SK-N-SH (cell line): ENCODE results near the gene OR2K2. TPM values are rescaled to one million over a fixed set of nuclear protein-coding genes. Genes with fewer than 3 reads are reported as not detected.
A peak's percentile ranks its signal among the peaks of the same experiment; 100 is the strongest.
"Not testable (repeated sequence)": the region's sequence is repeated elsewhere in the genome, so short reads cannot be mapped to it uniquely, and the experiment has no call there.

Experiments
- CTCF ChIA-PET: fragments of 300-600, 350-600 bp; formaldehyde crosslinking; extraction: SDS; loops from one replicate; lab custom pipeline; 2021; lab: Yijun Ruan, JAX
- POLR2A ChIA-PET: fragments of 350-600 bp; sonication (Branson Sonifier 250); formaldehyde crosslinking; extraction: SDS; loops from one replicate; lab custom pipeline; 2020; ENCODE audit warnings: antibody characterized with exemption, inconsistent platforms; lab: Yijun Ruan, JAX
- DNase-seq: peaks from one replicate; pipeline ENCODE4 v3.0.0; 2012
- H2AFZ ChIP-seq: fragments of 200-600 bp; sonication (generic); 2 replicates; pipeline ENCODE4 v1.8.1; 2016; ENCODE audit warnings: antibody characterized with exemption, mild to moderate bottlenecking, low read depth
- H3F3A ChIP-seq: fragments of 200-600 bp; sonication (generic); replicated peaks from 2 replicates; pipeline ENCODE3; 2016; ENCODE audit warnings: antibody characterized with exemption, mild to moderate bottlenecking; ENCODE audit not compliant: insufficient read depth
- H3K27ac ChIP-seq, 2 experiments: fragments of 200-500 bp in 1 of 2; fragments of 200-600 bp in 1 of 2; sonication (Bioruptor generic) in 1 of 2; sonication (generic), shearing (Covaris generic) in 1 of 2; 2 replicates each; pipeline versions ENCODE4 v1.5.1 to v1.6.1; 2014 to 2016; ENCODE audit warnings: low read depth in 2 of 2, inconsistent platforms in 1 of 2, low read length in 1 of 2, mild to moderate bottlenecking in 1 of 2, mixed read lengths in 1 of 2
- H3K27me3 ChIP-seq: fragments of 200-600 bp; sonication (generic), shearing (Covaris generic); 2 replicates; pipeline ENCODE4 v1.6.1; 2016; ENCODE audit warnings: mixed run types; ENCODE audit not compliant: insufficient read depth
- H3K36me3 ChIP-seq, 2 experiments: fragments of 200-500 bp in 1 of 2; fragments of 200-600 bp in 1 of 2; sonication (Bioruptor generic) in 1 of 2; sonication (generic) in 1 of 2; replicated peaks in 1 of 2; 2 replicates each; pipeline versions ENCODE3 to v1.5.1; 2014 to 2016; ENCODE audit warnings: low read length in 1 of 2, mild to moderate bottlenecking in 1 of 2; ENCODE audit not compliant: insufficient read depth in 2 of 2, control insufficient read depth in 1 of 2
- H3K4me1 ChIP-seq, 2 experiments: fragments of 200-500 bp in 1 of 2; fragments of 200-600 bp in 1 of 2; sonication (Bioruptor generic) in 1 of 2; sonication (generic), shearing (Covaris generic) in 1 of 2; 2 replicates each; pipeline versions ENCODE4 v1.5.1 to v1.6.1; 2014 to 2016; ENCODE audit warnings: low read depth in 1 of 2, low read length in 1 of 2, mixed run types in 1 of 2; ENCODE audit not compliant: insufficient read depth in 2 of 2, control insufficient read depth in 1 of 2
- H3K4me2 ChIP-seq: fragments of 200-600 bp; sonication (generic), shearing (Covaris generic); 2 replicates; pipeline ENCODE4 v1.6.1; 2017; ENCODE audit warnings: mixed run types
- H3K4me3 ChIP-seq, 2 experiments: fragments of 200-500 bp in 1 of 2; fragments of 200-600 bp in 1 of 2; sonication (Bioruptor generic) in 1 of 2; sonication (generic), shearing (Covaris generic) in 1 of 2; 2 replicates each; pipeline versions ENCODE4 v1.5.1 to v1.8.1; 2014 to 2016; ENCODE audit warnings: low read depth in 2 of 2, inconsistent platforms in 1 of 2, low read length in 1 of 2, mild to moderate bottlenecking in 1 of 2, mixed read lengths in 1 of 2, moderate library complexity in 1 of 2
- H3K79me2 ChIP-seq: fragments of 200-600 bp; sonication (generic); 2 replicates; pipeline ENCODE4 v1.8.1; 2017; ENCODE audit warnings: mild to moderate bottlenecking; ENCODE audit not compliant: insufficient read depth
- H3K9ac ChIP-seq: fragments of 200-600 bp; sonication (generic); 2 replicates; pipeline ENCODE4 v1.6.1; 2017; ENCODE audit warnings: mixed run types
- H3K9me2 ChIP-seq: fragments of 200-600 bp; sonication (generic); 2 replicates; pipeline ENCODE4 v1.6.1; 2017; ENCODE audit warnings: mixed run types
- H3K9me3 ChIP-seq: fragments of 200-600 bp; sonication (generic); 2 replicates; pipeline ENCODE4 v1.6.1; 2017; ENCODE audit warnings: mixed run types, mild to moderate bottlenecking, moderate library complexity
- H4K20me1 ChIP-seq: fragments of 200-600 bp; sonication (generic); 2 replicates; pipeline ENCODE4 v1.6.1; 2017; ENCODE audit warnings: mild to moderate bottlenecking, mixed run types; ENCODE audit not compliant: insufficient read depth
- PBX3 ChIP-seq: IDR thresholded peaks from 2 replicates; pipeline ENCODE4; 2012
- TCF12 ChIP-seq: IDR thresholded peaks from 2 replicates; pipeline ENCODE4 v1.4.0; 2012
- WGBS: methylation state at CpG from one replicate; pipeline ENCODE4 v1.1.6; 2017; ENCODE audit warnings: low lambda C conversion rate; 5-methylcytosine and 5-hydroxymethylcytosine counted together
- polyA plus RNA-seq, 3 experiments: library from polyadenylated mRNA; depleted of rRNA; stranded (reverse); fragments of >200 nt; gene quantifications; 2 replicates each; pipeline ENCODE4 v1.2.3, GENCODE V29; 2012

The OR2K2 gene
- polyA plus RNA-seq, 1 of the 3 experiments (the other 2 are of a cell fraction): not detected

- CTCF ChIA-PET: interaction anchor here (1.0 kb wide), 1 partner anchor 19 kb away, joined by 3 read pairs; no protein-coding TSS in a partner anchor
- TF ChIP-seq TCF12: peak; percentile 73
- peak; percentile 41; the same call in 1 of the 2 replicates for TF ChIP-seq PBX3
Observed at GRCh38 chr9:111280795-111281194, 49.2 kb downstream of the OR2K2 start.

More at GRCh38 chr9:111280795-111281194, 49.2 kb downstream of the OR2K2 start:
- H3F3A ChIP-seq, H3K4me2 ChIP-seq, H4K20me1 ChIP-seq, POLR2A ChIA-PET, DNase-seq, H3K9me3 ChIP-seq, H3K4me3 ChIP-seq, H3K27me3 ChIP-seq, H3K79me2 ChIP-seq, H2AFZ ChIP-seq, H3K9me2 ChIP-seq, H3K4me1 ChIP-seq, H3K36me3 ChIP-seq, H3K27ac ChIP-seq, H3K9ac ChIP-seq: not testable (repeated sequence)
- WGBS: 91% methylated on average over 1 of the region's 1 CpG

Other genes with a start within 250 kb of the OR2K2 start
- 17.9 and 18.8 TPM in 2 replicates for gene ECPAS, start 154.2 kb upstream of the OR2K2 start, polyA plus RNA-seq (2012; rRNA removed)
- gene ZNF483, start 195.0 kb upstream of the OR2K2 start, polyA plus RNA-seq (2012; rRNA removed): 0.53 and 0.60 TPM in 2 replicates